Calu3 (cell line): ENCODE data around the gene NFKBIB. TPM values are rescaled to one million over a fixed set of nuclear protein-coding genes. Genes with fewer than 3 reads are reported as not detected.

ENCODE experiments used
- BruUV-seq: library from RNA; stranded (reverse); fragments of 400-500 nt; replicated peaks from 2 replicates; lab custom pipeline; 2021; lab: Mats Ljungman, UMichigan
- CTCF ChIA-PET: fragments of 300-600 bp; sonication (Branson Sonifier 250); formaldehyde crosslinking; loops from one replicate; lab custom pipeline; 2022; ENCODE audit warnings: antibody characterized with exemption; lab: Charles Lee
- DNase-seq: peaks from one replicate; pipeline ENCODE4 v3.0.0; 2022
- H3K27ac Mint-ChIP-seq: one replicate; pipeline ENCODE4 v1.8.0; 2022; ENCODE audit warnings: mixed read lengths; ENCODE audit not compliant: unreplicated experiment
- H3K27me3 Mint-ChIP-seq: one replicate; pipeline ENCODE4 v1.8.0; 2022; ENCODE audit warnings: mixed read lengths; ENCODE audit not compliant: unreplicated experiment
- H3K36me3 Mint-ChIP-seq: one replicate; pipeline ENCODE4 v1.8.0; 2022; ENCODE audit warnings: mild to moderate bottlenecking, moderate library complexity, mixed read lengths; ENCODE audit not compliant: insufficient read depth, unreplicated experiment
- H3K4me1 Mint-ChIP-seq: one replicate; pipeline ENCODE4 v1.8.0; 2022; ENCODE audit warnings: mild to moderate bottlenecking, low read depth, mixed read lengths; ENCODE audit not compliant: unreplicated experiment
- H3K4me3 Mint-ChIP-seq: one replicate; pipeline ENCODE4 v1.8.0; 2022; ENCODE audit warnings: mild to moderate bottlenecking, low read depth, moderate library complexity, mixed read lengths; ENCODE audit not compliant: unreplicated experiment
- H3K9me3 Mint-ChIP-seq: one replicate; pipeline ENCODE4 v1.8.0; 2022; ENCODE audit warnings: low read depth, mixed read lengths; ENCODE audit not compliant: unreplicated experiment
- CTCF ChIP-seq: fragments of 200-600 bp; IDR thresholded peaks from one replicate; pipeline ENCODE4 v1.8.0; 2022; ENCODE audit warnings: antibody characterized with exemption; ENCODE audit not compliant: unreplicated experiment
- intact Hi-C: fragments of 100-400 bp; cut with micrococcal nuclease; formaldehyde crosslinking; loops from one replicate; pipeline ENCODE4 v1.10.0; 2022; ENCODE audit not compliant: unreplicated experiment
- total RNA-seq: library from RNA; stranded (reverse); gene quantifications from 2 replicates; pipeline ENCODE4 v1.2.3, GENCODE V29; 2022

The NFKBIB gene
- total RNA-seq, 1 experiment from 2014 or later: 62.6 TPM

GRCh38 chr19:38956264-38956663, 56.5 kb downstream of the NFKBIB start:
- intact Hi-C loops: no loop called here
- Mint-ChIP-seq H3K4me3 (no peak overlapping the region), H3K27me3 (no peaks in the 10 kb centered on the region), H3K4me1 (peaks cover 17% of the 10 kb centered on the region), H3K36me3 (peaks cover 4% of the 10 kb centered on the region), H3K9me3 (no peaks in the 10 kb centered on the region), H3K27ac (no peak overlapping the region)
- BruUV-seq: no TSS peak
- CTCF ChIA-PET: no interaction called here
- no peak for DNase-seq
- TF ChIP-seq CTCF: no peak

- BruUV-seq: no TSS peak
- Mint-ChIP-seq H3K36me3 (peaks cover 4% of the 10 kb centered on the region), H3K27ac (no peak overlapping the region), H3K4me3 (no peak overlapping the region), H3K4me1 (peaks cover 14% of the 10 kb centered on the region), H3K9me3 (no peaks in the 10 kb centered on the region), H3K27me3 (no peaks in the 10 kb centered on the region)
- TF ChIP-seq CTCF: no peak
- intact Hi-C loops: no loop called here
- no peak for DNase-seq
- CTCF ChIA-PET: interaction anchor here (0.7 kb wide), 1 partner anchor 11 kb away, joined by 6 read pairs; no protein-coding TSS in a partner anchor
These were observed 58.5 kb downstream of the NFKBIB start for GRCh38 chr19:38958301-38958700.

Other genes with a start within 250 kb of the NFKBIB start
- gene CAPN12, start 155.5 kb upstream of the NFKBIB start, total RNA-seq: 14.5 and 14.7 TPM in 2 replicates
- gene LGALS7, start 126.5 kb upstream of the NFKBIB start, total RNA-seq: not detected in 2 replicates
- gene LGALS7B, start 110.8 kb upstream of the NFKBIB start, total RNA-seq: 3.2 and 4.8 TPM in 2 replicates
- 321 and 537 TPM in 2 replicates for gene LGALS4, start 87.0 kb upstream of the NFKBIB start, total RNA-seq
- 253 and 291 TPM in 2 replicates for gene ECH1, start 68.2 kb upstream of the NFKBIB start, total RNA-seq
- gene HNRNPL, start 50.0 kb upstream of the NFKBIB start, total RNA-seq: 383 and 408 TPM in 2 replicates
- gene RINL, start 21.7 kb upstream of the NFKBIB start, total RNA-seq: 4.1 TPM in 2 replicates
- gene SIRT2, start 351 bp upstream of the NFKBIB start, total RNA-seq: 51.7 and 55.6 TPM in 2 replicates
- 0.57 and 1.2 TPM in 2 replicates for gene CCER2, start 12.2 kb downstream of the NFKBIB start, total RNA-seq
- 52.1 and 58.1 TPM in 2 replicates for gene SARS2, start 30.8 kb downstream of the NFKBIB start, total RNA-seq
- gene MRPS12, start 31.0 kb downstream of the NFKBIB start, total RNA-seq: 73.1 and 88.2 TPM in 2 replicates
- 20.1 and 24.2 TPM in 2 replicates for gene FBXO17, start 75.8 kb downstream of the NFKBIB start, total RNA-seq
- gene FBXO27, start 132.6 kb downstream of the NFKBIB start, total RNA-seq: 9.6 and 14.6 TPM in 2 replicates
- gene ACP7, start 184.4 kb downstream of the NFKBIB start, total RNA-seq: 6.6 and 9.5 TPM in 2 replicates
- 75.7 and 89.2 TPM in 2 replicates for gene PAK4, start 225.8 kb downstream of the NFKBIB start, total RNA-seq